GM21360 (cell line): ENCODE results near the gene DDX51.

ENCODE experiments used
- ATAC-seq: cut with Tn5 transposase; IDR thresholded peaks from one replicate; pipeline ENCODE4 v1.9.1; 2021; ENCODE audit warnings: mild to moderate bottlenecking, moderate library complexity; ENCODE audit not compliant: unreplicated experiment

DDX51 gene

GRCh38 chr12:132094269-132094891 is 49.7 kb downstream of the DDX51 start:
- ATAC-seq, result no peak

DNA sequence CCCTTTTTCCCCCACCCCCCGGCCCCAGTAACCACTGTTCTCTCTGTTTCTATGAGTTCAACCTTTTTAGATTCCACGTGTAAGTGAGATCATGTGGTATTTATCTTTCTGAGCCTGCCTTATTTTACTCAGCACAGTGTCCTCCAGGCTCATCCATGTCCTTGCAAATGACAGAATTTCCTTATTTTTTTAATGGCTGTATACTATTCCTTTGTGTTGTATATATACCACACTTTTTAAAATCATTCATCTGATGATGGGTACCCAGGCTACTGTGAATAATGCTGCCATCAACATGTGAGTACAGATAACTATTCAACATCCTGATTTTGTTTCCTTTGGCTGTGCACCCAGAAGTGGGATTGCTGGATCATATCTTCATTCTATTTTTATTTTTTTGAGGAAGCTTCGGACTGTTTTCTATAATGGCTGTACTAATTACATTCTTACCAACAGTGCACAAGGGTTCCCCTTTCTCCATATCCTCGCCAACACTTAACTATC is 54.7 kb downstream of the DDX51 start:
- no peak for ATAC-seq
